Measurements from ENCODE around the gene KAT7.
A peak's percentile ranks its signal among the peaks of the same experiment; 100 is the strongest.

KAT7 gene

DNA sequence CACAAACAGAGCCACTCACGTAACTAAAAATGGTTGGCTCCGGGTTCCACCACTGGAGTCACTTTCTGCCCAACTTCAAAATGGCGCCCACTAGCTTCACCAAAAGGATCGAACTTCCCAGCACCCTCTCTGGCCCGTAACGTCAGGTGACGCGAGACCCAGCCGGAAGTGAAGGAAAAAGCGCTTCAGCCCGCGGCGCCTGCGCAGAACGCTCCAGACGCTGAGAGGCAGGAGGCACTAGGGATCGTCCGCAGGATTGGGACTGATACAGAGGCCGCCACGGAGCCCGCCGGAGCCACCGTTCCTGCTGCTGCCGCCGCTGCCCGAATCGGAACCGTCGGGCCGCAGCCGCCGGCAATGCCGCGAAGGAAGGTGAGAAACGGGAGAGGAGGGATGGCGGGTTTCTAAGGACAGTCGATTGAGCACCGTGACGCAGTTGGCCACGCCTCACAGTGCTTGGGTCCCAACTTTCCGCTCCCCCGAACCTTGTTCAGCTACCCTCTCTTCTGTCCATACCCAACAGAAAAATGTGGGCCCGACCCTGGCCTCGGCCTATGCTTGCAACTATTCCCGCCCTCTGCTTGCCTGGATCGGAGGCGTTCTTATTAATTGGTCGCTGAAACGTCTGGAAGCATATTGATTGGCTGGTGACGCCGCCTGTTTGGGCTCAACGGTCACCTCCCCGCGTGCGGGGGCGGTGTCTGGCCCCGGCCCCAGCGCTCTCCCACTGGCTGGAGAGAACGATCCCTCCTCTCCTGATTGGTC, at the start of gene KAT7:
Gene KAT7 (plus strand): TSS at position 204 of the 765 bp plus-strand sequence. CDS start 154 bp downstream, at position 358.
- H3K4me1 Mint-ChIP-seq = peaks cover 52% of the 10 kb centered on the region
- no peaks in the 10 kb centered on the region for H3K9me3 Mint-ChIP-seq
- H3K27ac Mint-ChIP-seq = peak within 1 kb of the TSS; percentile 97
- H3K27me3 Mint-ChIP-seq = no peaks in the 10 kb centered on the region
- H3K4me3 Mint-ChIP-seq = peak within 1 kb of the TSS; percentile 93
- DNase-seq (peak; percentile 98), ATAC-seq (peak; percentile 94)
- H3K36me3 Mint-ChIP-seq (ENCODE audit: low read depth) = peaks cover 40% of the 10 kb centered on the region

DNA sequence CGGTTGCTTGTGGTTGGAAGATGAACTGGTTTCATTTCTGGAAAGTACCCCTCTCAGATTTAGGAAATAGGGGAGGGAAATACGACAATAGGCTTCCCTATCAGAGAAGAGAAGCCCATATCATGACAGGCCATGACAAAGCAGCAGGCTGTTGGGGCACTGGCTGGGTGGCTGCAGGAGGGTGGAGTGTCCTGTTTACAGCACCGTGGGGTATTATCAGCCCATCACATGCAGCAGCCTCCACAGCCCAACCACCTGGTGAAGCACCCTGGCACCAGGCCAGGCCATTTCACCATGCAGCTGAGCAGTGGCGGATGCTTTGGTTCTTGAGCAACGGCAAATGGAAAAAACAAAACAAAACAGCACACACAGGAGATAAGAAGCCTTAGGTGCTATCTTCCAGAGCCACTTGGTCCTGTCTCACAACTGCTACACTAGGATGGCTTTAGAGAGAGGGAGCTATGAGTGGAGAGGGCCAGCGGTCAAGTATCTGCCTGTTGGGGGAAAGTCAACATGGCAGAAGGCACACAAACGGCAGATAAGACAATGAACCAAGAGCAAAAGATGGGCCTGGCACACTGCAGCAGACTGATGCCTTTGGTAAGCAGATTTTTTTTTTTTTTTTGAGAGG, 48.7 kb upstream of the KAT7 start:
- Mint-ChIP-seq H3K36me3 (ENCODE audit: low read depth) (peaks cover 10% of the 10 kb centered on the region), H3K4me3 (peak overlapping the region; percentile 79), H3K4me1 (peaks cover 81% of the 10 kb centered on the region), H3K27ac (peak overlapping the region; percentile 92), H3K27me3 (no peaks in the 10 kb centered on the region), H3K9me3 (no peaks in the 10 kb centered on the region)
- ATAC-seq = peak; percentile 97
- peak; percentile 85 for DNase-seq

DNA sequence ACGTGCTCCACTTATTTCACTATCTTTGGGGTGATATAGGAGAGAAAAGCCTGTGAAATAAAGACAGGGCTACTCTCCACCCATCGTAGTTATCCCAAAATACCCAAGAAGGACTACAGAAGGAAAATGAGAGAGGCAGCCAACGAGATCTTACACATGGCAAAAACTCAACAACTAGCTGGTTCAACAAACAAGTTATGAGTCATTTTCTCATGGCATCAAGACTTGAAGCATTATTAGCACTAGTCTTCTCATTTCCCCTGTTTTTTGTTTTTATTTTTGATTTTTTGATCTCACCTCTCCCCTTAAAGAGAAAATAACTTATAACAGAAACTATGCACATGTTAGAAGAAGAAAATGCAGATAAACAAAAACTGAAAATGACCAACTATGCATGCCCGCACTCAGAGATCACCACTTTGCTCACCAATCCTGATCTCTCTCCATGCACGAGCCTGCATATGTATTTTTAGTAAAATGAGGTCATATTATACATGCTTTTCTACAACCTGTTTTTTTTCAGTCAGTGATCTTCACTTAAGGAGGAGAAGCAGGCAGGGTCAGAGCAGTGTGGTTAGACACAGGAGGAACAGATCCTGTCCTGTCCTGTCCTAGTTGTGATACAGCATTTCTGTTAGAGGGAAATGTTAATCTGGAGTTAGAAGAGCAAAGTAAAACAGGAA, 47.3 kb upstream of the KAT7 start:
- no peaks in the 10 kb centered on the region for H3K27me3 Mint-ChIP-seq
- peaks cover 92% of the 10 kb centered on the region for H3K4me1 Mint-ChIP-seq
- H3K9me3 Mint-ChIP-seq = no peaks in the 10 kb centered on the region
- H3K36me3 Mint-ChIP-seq (ENCODE audit: low read depth) = peaks cover 8% of the 10 kb centered on the region
- peak overlapping the region; percentile 92 for H3K27ac Mint-ChIP-seq
- ATAC-seq (no peak), DNase-seq (no peak)
- peak overlapping the region; percentile 79 for H3K4me3 Mint-ChIP-seq

DNA sequence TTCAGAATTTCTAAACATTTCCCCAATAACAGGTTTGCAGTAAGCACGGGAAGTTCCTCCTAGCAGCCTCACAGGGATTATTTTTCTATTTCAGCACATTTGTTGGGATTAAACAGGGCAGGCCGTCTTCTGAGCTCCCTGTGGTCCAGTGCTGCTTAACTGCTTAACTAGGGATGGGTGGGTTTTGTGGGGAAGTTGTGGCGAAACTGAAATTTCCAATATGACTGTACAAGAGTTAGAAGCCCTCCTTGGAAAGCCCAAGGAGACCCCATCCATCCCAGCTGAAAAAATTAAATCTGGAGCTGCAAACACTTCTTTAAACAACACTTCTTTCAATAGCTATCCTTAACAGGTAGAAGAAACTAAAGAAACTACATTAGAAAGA, 46.8 kb upstream of the KAT7 start:
- ATAC-seq (no peak), DNase-seq (no peak)
- H3K4me3 Mint-ChIP-seq = peak overlapping the region; percentile 79
- peak overlapping the region; percentile 92 for H3K27ac Mint-ChIP-seq
- peaks cover 93% of the 10 kb centered on the region for H3K4me1 Mint-ChIP-seq
- peaks cover 9% of the 10 kb centered on the region for H3K36me3 Mint-ChIP-seq (ENCODE audit: low read depth)
- H3K9me3 Mint-ChIP-seq = no peaks in the 10 kb centered on the region
- H3K27me3 Mint-ChIP-seq = no peaks in the 10 kb centered on the region

DNA sequence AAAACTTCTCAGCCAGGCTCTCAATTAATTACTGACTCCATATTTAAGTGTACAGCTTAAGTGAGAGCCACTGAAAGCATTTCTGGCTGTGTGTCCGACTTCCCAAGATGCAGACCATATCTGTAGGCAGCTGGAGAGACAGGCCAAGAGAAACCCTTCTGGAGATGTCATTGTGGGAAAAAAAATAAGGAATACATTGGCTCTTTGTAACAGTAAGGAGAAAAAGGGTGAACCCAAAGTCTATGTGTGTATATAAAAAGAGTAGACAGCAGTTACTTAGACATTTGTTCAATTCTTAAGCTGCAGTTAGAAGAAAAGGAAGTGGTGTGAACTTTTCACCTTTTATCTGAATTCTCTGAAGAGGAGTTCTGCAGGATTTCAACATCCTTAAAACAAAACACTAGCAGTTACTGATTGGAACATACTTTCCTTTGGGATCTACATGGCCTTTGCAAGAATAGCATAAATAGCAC, 46.3 kb upstream of the KAT7 start:
- H3K27ac Mint-ChIP-seq = peak overlapping the region; percentile 92
- H3K36me3 Mint-ChIP-seq (ENCODE audit: low read depth) = peaks cover 9% of the 10 kb centered on the region
- DNase-seq (no peak), ATAC-seq (no peak)
- no peaks in the 10 kb centered on the region for H3K9me3 Mint-ChIP-seq
- H3K4me3 Mint-ChIP-seq = peak overlapping the region; percentile 79
- peaks cover 93% of the 10 kb centered on the region for H3K4me1 Mint-ChIP-seq
- H3K27me3 Mint-ChIP-seq = no peaks in the 10 kb centered on the region

DNA sequence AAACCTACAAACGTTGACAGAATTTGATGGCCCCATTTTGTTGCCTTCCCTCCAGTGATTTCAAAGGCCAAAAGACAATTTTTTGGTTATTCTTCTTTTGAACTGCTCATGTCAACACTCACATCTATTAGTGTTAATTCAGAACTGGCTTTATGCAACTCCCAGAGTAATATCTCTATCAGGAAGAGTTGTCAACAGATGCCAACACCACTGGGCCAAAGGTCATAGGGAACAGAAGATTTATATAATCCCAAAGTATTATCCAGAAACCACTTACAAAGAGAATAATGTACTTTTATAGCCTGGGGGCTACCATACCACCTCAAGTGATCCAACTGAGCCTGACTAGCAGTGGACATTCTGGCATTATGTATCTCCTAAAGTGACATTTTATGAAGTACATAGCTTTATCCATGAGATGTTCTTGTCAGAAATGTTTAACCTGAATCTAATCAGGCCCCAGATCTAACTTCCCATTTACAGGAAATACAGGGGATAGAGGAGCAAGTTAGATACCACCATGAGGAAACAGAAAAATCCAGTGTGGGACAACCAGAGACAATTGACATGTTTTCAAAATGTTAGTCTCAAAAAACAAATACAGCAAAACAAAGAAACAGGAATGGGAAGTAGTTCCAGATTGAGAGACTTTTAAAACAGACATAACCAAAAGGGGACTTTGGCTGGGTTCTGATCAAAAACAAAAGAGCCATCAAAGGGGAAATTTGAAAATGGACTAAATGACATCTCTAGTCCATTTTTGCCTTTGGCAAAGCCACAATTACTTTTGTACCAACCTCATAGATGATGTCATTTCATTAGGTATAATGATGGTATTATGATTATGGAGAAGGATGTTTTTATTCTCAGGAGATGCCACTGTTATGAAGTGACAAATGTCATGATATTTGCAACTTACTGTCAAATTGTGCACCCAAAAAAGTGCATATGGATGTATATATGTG, 43.0 kb upstream of the KAT7 start:
- no peaks in the 10 kb centered on the region for H3K27me3 Mint-ChIP-seq
- H3K36me3 Mint-ChIP-seq (ENCODE audit: low read depth) = peaks cover 5% of the 10 kb centered on the region
- H3K4me1 Mint-ChIP-seq = peaks cover 94% of the 10 kb centered on the region
- peak overlapping the region; percentile 78 for H3K27ac Mint-ChIP-seq
- DNase-seq (no peak), ATAC-seq (no peak)
- peak overlapping the region; percentile 59 for H3K4me3 Mint-ChIP-seq
- H3K9me3 Mint-ChIP-seq = no peaks in the 10 kb centered on the region

DNA sequence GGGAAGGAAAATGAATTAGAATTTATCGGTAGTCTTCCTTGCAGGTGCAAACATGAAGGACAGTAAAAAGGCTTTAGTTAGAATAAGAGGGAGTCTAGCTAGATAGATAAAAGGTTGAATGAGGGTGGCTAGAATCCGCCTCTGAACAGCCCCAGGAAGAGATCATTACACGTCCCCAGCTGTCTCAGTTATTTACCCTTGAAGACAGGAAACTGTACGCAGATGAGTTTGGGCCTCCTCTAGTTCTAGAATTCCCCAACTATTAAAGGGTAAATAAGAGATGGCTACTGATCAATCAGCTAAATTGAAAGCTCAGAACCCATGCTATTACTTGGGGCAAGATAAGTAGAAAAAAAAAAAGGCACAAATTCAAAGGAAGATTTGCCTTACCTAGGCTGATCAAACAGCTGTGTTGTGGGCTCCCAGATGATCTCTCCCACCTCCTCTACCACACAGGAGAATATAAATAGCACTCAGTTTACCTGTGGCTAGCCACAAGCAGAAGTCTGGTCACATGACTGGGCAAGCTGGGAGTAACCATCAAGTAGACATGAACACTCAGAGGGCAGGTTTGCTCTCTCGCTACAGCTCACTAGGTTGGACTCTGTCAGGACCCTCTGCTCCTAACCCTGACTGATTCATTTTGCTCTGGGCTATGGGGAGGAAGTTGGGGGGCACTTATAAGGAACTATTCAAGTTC, 41.5 kb upstream of the KAT7 start:
- peak overlapping the region; percentile 78 for H3K27ac Mint-ChIP-seq
- peaks cover 81% of the 10 kb centered on the region for H3K4me1 Mint-ChIP-seq
- H3K36me3 Mint-ChIP-seq (ENCODE audit: low read depth) = peaks cover 1% of the 10 kb centered on the region
- H3K9me3 Mint-ChIP-seq = no peaks in the 10 kb centered on the region
- ATAC-seq (peak; percentile 38), DNase-seq (no peak)
- H3K27me3 Mint-ChIP-seq = no peaks in the 10 kb centered on the region
- H3K4me3 Mint-ChIP-seq = peak overlapping the region; percentile 59

DNA sequence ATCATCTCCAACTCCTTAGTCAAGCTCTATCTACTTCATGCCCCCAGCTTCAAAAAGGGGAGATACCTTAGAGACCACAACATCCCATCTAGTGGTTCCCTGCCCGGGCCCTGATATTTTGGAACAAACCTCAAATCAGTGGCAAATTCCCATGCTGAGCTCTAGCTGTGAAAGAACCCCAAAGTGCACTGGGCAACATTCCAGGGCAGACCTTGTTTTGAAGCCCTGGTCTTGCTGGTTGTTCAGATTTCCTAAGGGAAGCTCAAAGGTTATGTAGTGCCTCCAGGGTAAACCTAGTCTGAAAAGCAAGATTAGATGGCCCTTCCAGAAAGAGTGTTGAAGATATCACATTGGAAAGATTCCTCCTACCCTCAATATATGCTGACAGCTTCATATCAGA, 40.8 kb upstream of the KAT7 start:
- no peaks in the 10 kb centered on the region for H3K9me3 Mint-ChIP-seq
- peaks cover 1% of the 10 kb centered on the region for H3K36me3 Mint-ChIP-seq (ENCODE audit: low read depth)
- peak overlapping the region; percentile 59 for H3K4me3 Mint-ChIP-seq
- DNase-seq (no peak), ATAC-seq (no peak)
- H3K4me1 Mint-ChIP-seq = peaks cover 81% of the 10 kb centered on the region
- H3K27me3 Mint-ChIP-seq = no peaks in the 10 kb centered on the region
- H3K27ac Mint-ChIP-seq = peak overlapping the region; percentile 78

DNA sequence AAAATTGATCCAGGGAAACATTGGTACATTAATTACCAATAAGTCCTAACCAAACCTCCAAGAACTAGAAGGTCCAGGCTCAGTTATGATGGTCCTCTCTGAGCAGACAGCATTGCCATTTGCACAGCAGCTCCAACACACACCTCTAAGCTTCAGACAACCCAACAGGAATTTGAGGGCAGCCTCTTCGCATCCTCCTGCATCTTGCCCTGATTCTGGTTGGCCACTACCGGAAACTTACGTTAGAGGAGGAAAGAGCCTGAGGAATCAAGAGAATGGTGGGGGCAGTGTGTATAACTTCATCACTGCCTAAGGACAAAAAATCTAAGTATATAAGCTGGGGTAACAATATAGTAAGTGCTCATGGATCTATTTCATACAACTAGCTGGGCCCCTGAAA, 40.3 kb upstream of the KAT7 start:
- Mint-ChIP-seq H3K36me3 (ENCODE audit: low read depth) (peaks cover 1% of the 10 kb centered on the region), H3K9me3 (no peaks in the 10 kb centered on the region), H3K27ac (peak overlapping the region; percentile 89), H3K4me3 (no peak overlapping the region), H3K27me3 (no peaks in the 10 kb centered on the region), H3K4me1 (peaks cover 81% of the 10 kb centered on the region)
- no peak for ATAC-seq
- DNase-seq = no peak

DNA sequence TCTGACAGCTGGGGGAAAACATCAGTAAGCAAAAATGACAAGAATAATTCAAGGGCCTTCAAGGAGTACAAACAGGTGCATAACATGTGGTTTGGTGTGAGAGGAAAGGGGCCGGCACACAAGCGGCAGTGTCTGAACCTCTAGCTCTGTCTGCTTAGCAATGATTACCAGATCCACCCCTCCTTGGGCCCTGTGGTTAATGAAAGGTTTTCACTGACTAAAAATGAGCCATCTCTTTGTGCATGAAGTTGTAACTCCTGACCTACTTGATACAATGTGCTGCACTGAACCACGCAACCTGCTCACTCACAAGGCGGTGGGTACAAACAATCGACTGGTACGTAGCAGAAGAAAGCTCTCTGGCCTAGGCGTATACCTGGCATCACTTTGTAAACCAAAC, 39.7 kb upstream of the KAT7 start:
- Mint-ChIP-seq H3K4me1 (peaks cover 84% of the 10 kb centered on the region), H3K4me3 (peak overlapping the region; percentile 32), H3K27me3 (no peaks in the 10 kb centered on the region), H3K27ac (peak overlapping the region; percentile 89), H3K36me3 (ENCODE audit: low read depth) (peaks cover 1% of the 10 kb centered on the region), H3K9me3 (no peaks in the 10 kb centered on the region)
- DNase-seq = peak; percentile 56
- peak; percentile 94 for ATAC-seq

DNA sequence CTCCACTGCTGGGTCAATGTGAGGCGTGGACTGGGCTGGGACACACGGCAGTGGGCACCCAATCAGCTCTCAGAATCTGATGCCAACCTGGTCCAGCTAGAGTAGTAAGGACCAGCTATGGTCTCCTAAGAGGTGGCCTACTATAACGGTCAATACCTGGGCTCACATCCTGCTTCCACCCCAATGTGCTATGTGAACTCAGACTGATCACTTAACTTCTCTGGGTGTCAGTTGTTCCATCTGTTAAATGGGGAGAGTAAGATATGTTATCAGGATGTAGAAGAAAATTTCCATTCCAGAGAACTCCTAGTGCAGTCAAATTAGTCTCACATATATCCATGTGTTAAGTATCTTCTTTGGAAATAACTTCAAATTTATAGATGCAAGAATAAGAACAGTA, 38.8 kb upstream of the KAT7 start:
- H3K4me3 Mint-ChIP-seq = no peak overlapping the region
- peaks cover 1% of the 10 kb centered on the region for H3K36me3 Mint-ChIP-seq (ENCODE audit: low read depth)
- no peaks in the 10 kb centered on the region for H3K27me3 Mint-ChIP-seq
- peaks cover 85% of the 10 kb centered on the region for H3K4me1 Mint-ChIP-seq
- DNase-seq (no peak), ATAC-seq (no peak)
- H3K27ac Mint-ChIP-seq = peak overlapping the region; percentile 89
- H3K9me3 Mint-ChIP-seq = no peaks in the 10 kb centered on the region

DNA sequence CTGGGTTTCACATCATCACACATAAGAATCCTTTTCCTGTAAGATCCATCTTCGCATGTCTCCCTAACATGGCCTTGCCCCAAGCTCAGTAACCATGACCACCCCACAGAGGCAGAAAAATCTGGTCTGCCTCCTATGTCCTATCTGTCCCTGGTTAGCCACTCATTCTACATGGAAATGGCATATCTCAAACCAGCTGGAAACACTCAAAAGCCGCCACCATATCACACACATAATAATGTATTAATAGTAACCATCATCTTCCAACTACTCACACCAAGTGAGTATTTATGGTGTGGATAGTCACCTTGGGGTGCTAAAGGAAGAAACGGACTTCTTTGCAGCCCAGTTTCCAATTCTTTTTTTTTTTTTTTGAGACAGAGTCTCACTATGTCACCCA, 36.0 kb upstream of the KAT7 start:
- Mint-ChIP-seq H3K4me1 (peaks cover 82% of the 10 kb centered on the region), H3K27me3 (no peaks in the 10 kb centered on the region), H3K4me3 (no peak overlapping the region), H3K9me3 (no peaks in the 10 kb centered on the region), H3K27ac (no peak overlapping the region), H3K36me3 (ENCODE audit: low read depth) (peaks cover 4% of the 10 kb centered on the region)
- DNase-seq (no peak), ATAC-seq (no peak)

DNA sequence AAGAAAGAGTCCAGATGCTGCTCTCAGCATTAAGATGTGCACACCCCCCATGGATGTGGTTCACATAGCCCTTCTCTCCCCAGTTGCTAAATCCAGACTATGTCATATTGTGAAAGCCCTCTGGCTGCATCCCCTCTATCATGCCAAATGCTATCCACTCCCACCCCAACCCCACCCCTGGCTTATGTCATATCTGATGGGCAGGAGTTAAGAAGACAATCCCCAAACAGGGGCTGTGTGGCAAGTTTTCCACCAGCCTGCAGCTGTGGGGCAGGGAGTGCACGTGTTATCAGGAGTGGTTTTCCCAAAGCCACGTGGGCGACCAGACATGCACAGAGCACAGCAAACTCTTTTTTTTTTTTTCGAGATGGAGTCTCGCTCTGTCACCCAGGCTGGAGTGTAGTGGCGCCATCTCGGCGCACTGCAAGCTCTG, 34.5 kb upstream of the KAT7 start:
- no peaks in the 10 kb centered on the region for H3K27me3 Mint-ChIP-seq
- ATAC-seq (no peak), DNase-seq (no peak)
- peaks cover 9% of the 10 kb centered on the region for H3K36me3 Mint-ChIP-seq (ENCODE audit: low read depth)
- peak overlapping the region; percentile 72 for H3K27ac Mint-ChIP-seq
- H3K4me3 Mint-ChIP-seq = no peak overlapping the region
- H3K9me3 Mint-ChIP-seq = no peaks in the 10 kb centered on the region
- peaks cover 76% of the 10 kb centered on the region for H3K4me1 Mint-ChIP-seq

All from activated naive CD8-positive, alpha-beta T cell treated with anti-CD3 and anti-CD28 coated beads, Interleukin-2, amount 50 U/mL, for 24 hours (primary cell).